HG03108 (cell line): ENCODE results near the gene RPP14.

Experiments
- ATAC-seq: cut with Tn5 transposase; IDR thresholded peaks from one replicate; pipeline ENCODE4 v1.9.1; 2021; ENCODE audit warnings: moderate library complexity; ENCODE audit not compliant: unreplicated experiment

RPP14 gene

DNA sequence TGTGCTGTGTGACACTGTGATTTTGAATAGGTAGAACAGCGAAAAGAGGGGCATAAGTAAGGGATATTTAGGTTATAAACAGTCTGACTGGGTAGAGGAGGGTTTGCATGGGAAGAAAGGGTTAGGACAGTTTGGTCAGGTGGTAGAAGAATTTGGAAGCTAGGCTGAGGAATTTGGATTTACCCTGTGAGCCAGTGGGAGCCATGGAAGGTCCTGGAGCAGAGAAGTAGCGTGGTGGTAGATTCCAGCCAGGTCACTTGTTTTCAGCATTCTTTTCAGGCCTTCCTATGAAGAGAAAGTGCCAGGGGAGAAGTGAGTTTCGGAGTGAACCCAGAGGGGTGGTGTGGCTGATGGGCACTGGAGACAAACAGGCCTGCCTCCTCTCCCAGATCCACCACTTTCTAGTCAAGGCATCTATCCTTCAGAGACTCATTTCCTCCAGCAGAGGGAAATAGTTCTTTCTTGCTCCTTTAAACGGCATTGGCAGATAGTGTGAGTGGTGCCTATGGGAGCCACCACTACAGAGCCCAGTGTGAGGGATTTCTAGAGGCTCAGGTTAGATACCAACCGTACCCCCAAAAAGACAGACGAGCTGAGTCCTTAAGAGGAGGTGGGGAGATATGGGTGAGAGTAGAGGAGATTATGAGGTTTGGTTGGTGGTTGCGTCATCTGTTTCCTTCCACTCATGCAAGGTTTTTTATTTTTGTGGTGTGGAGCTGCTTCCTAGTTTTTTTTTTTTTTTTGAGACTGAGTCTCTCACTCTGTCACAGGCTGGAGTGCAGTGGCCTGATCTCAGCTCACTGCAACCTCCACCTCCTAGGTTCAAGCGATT lies 47.9 kb downstream of the RPP14 start:
- ATAC-seq = no peak

DNA sequence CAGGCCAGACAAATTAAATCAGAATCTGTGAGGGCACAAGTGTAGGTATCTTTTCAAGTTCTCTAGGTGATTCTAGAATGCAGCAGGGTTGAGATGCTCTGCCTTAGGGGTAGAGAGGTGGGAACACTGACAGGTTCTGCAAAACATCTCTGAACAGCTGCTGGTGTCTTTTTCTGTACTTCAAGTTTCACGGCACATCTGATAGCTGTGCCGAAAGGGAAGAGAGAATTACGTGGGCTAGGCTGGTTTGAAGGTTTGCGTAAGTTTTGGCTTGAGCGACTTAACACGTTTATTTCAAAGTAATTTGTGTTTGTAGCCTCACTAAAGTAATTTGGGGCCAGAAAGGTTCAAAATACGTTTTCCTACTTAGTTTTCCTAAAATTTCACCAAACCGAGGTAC lies 49.1 kb downstream of the RPP14 start:
- ATAC-seq = peak; percentile 58

DNA sequence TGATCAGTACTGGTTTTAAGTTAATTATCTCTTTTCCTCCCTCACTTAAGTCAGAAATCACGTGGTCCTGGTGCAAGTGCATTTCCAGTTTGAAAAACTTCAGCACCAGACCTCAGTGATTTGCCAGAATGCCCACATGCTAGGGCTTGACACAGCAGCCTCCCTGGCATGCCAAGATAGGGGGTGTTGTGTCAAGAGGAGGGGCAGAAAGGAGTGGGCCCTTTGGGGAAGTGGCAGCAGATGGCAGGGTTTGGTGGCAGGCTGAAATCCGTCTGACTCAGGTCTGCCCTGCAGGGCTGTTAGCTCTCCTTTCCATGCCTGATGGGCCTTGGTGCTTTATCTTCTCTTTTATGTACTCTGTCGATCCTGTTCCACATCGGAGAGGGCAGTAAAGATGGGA lies 50.0 kb downstream of the RPP14 start:
- no peak for ATAC-seq

DNA sequence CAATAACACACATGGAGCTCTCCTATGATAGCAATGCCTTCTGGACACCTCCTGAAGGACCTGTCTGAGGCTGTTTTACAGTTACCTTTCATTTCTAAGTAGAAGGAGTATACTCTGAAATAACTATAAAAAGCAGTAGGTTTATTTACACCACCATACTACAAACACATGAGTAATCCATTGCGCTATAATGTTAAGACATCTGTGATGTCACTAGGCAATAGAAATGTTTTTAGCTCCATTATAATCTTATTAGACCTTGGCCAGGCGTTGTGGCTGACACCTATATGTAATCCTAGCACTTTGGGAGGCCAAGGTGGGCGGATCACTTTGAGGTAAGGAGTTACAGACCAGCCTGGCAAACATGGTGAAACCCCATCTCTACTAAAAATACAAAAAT lies 51.4 kb downstream of the RPP14 start:
- no peak for ATAC-seq

DNA sequence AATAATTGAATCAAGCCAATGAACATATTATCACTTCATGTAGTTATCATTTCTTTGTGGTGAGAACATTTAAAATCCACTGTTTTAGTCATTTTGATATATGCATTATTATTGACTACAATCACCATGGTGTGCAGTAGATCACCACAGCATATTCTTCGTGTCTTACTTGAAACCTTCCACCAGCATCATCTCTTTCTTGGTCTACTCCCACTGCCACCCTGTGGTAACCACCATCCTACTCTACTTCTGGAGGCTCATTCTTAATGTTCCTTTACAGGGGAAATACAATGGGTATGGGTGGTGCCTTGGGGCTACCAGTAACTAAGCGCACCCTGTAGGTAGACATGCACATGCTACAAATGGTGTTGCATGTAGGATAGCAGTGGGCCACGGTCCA lies 52.0 kb downstream of the RPP14 start:
- no peak for ATAC-seq

DNA sequence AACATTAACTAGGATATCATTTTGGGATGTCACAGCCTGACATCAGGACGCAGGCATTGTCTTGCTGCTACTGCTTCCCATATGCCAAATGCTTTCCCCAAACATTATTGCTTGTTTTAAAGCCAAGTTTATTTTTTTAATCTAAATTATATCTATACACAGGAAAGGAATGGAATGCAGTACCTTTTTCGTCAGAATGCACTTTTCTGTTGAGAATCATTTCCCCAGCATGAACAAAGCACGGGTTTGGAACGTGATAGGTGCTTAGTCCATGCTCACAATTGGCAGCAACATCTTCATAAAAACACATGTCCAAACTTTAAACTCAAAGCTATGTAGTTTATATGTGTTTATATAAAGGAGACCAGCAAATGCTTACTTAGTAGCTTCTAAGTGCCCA lies 52.8 kb downstream of the RPP14 start:
- ATAC-seq = no peak

DNA sequence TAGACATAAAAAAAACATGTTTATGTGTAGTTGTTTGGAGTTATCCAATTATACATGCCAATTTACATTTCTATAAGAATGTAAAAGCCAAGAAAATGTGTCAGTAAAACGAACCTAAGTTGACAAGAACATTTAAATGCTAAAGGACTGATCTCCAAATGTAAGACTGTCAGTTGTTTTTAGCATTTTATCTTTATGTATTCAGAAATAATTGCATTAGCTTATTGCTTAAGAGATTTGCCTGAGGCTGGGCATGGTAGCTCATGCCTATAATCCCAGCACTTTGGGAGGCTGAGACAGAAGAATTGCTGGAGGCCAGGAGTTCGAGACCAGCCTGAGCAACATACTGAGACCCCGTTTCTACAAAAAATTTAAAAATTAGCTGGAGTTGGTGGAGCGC lies 53.6 kb downstream of the RPP14 start:
- ATAC-seq = no peak

DNA sequence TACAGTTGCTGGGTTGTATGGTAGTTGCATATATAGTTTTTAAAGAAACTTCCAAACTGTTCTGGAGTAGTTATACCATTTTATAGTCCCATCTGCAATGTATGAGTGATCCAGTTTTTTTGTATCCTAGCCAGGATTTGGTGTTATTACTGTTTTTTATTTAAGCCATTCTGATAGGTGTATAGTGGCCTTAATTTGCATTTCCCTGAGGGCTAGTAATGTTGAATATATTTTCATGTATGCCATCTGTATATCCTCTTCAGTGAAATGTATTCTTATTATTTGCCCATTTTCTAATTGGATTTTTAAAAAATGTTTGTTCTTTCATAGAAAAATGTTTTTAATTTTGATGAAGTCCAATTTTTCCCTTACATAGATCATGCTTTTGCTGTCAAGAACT lies 55.8 kb downstream of the RPP14 start:
- no peak for ATAC-seq

DNA sequence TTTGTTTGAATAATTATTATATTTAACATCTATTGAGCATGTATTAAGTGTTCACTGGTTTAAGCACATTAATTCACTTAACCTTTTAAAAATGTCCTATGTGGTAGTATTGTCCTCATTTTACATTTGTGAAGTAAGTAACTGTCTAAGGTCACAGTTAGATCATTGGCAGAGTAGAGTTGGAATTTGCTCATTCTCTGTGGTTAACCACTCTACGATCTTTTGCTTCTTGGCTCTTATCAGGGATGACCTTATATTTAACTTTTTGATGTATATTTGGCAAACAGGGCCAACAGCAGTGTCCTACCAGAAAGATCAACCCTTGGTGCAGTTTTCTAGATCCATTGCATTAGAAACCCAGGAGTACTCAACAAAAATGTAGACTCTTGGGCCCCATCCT lies 60.7 kb downstream of the RPP14 start:
- ATAC-seq = no peak

DNA sequence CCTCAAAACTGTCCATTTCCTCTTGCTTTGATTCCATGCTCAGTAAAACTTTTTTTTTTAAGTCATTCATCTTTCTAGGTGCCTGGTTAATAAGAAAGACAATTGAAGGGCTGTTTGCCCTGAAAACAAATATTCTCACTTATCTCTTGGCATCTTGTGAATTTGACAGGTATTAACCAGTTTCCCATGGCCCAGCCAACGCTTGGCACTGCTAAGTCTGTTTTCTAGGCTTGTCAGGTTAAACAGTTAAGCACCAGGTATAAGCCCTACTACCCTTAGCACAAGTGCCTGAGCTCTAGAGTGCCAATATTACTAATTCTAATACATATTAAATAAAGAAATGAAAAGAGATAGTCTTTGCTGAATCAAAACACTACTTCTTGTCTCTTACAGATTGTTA lies 63.0 kb downstream of the RPP14 start:
- ATAC-seq = no peak
